SU-DHL-6 (cell line): ENCODE results near the gene LCE6A.

Experiments used
- CTCF ChIP-seq: fragments of 200-600 bp; sonication (generic); IDR thresholded peaks from one replicate; pipeline ENCODE4 v1.5.1; 2017; ENCODE audit warnings: antibody characterized with exemption, mild to moderate bottlenecking, low read length, moderate library complexity; ENCODE audit not compliant: insufficient read depth, poor library complexity, severe bottlenecking
- EZH2phosphoT487 ChIP-seq: fragments of 200-600 bp; sonication (generic), shearing (Covaris generic); conservative IDR thresholded peaks from 2 replicates; pipeline ENCODE4 v1.6.1; 2018; ENCODE audit warnings: mild to moderate bottlenecking, antibody characterized with exemption, low read length, moderate library complexity, mixed read lengths

GRCh38 chr1:152884966-152885624, 42.4 kb downstream of the LCE6A start:
- TF ChIP-seq CTCF (no peak), EZH2phosphoT487 (no peak)
